GM19099 (cell line): ENCODE data around the gene GID4.

Experiments used
- POLR2A ChIP-seq: IDR thresholded peaks from 3 replicates; pipeline ENCODE4 v1.6.1; 2011; ENCODE audit warnings: low read depth; ENCODE audit not compliant: insufficient read length; ENCODE audit errors: extremely low read depth

GID4 gene

DNA sequence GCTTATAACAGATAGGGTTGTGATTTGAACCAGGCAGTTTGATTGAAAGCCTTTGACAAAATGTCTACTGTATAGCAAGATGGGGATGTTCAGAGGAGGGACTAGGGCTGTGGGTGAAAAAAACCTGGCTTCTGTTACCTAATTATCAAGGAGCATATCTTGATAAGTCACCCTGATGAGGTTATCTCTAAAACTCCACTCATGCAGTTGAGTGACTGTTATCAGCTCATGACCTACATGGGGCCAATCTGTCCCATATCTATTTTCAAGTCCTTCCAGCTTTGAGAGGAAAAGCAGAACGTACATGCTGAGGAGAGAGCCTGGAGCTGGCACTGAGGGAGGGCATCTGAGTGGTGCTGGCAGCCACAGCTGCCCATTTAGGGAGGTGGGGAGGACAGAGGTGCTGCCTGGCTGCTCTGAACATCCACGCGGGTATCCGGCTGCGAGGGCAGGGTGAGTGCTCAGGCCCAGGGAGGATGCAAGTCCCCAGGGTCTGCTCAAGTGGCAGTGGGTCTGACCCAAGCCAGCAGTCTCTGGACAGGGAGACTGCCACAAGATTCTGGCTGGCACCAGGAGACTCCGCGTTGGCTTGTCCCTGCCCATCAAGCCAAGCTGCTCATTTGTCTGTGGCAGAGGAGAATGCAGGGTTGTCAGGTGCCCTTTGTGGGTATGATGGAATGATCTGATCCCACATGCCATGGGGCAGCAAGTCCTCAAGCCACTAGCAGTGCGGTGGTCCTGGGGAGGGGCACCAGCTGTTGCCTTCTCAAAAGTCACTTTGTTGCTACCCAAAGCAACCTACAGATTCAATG, 29.4 kb upstream of the GID4 start:
- no peak for TF ChIP-seq POLR2A

- TF ChIP-seq POLR2A: no peak
These were observed 27.9 kb upstream of the GID4 start for GRCh38 chr17:18011286-18011685.

DNA sequence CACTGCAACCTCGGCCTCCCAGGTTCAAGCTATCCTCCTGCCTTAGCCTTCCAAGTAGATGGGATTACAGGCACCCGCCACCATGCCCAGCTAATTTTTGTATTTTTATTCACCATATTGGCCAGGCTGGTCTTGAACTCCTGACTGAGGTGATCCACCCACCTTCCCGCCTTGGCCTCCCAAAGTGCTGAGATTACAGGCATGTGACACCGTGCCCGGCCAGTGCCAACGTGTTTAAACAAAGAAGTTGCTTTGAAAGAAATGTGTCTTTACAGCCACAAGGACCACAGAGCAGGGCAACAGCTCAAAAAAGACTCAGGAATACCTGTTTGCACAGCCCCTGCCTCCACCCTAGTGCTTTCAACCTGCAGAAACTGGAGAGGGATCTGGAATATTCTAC, 25.2 kb upstream of the GID4 start:
- no peak for TF ChIP-seq POLR2A

- no peak for TF ChIP-seq POLR2A
These were observed 23.6 kb upstream of the GID4 start for GRCh38 chr17:18015593-18015992.

GRCh38 chr17:18016426-18016825, 22.8 kb upstream of the GID4 start:
- no peak for TF ChIP-seq POLR2A

DNA sequence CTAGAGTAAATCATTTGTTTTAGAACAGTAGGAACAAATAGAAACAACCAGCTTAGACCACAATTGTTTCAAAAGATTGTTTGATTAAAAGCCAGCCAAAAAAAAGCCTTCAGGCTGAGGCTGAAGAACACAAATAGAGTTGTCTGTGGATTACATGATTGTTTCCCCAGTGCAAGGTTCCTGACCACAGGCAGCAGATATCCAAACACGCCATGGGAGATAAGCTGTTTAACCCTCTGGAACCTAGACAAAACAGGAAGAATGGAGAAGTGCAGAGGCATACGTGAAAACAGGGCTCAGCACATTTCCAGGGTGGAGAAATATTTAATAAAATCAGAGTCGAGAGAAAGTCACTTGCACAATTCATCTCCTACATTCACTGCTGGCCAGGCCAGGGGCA, 21.2 kb upstream of the GID4 start:
- TF ChIP-seq POLR2A: no peak

- TF ChIP-seq POLR2A: no peak
These were observed 20.7 kb upstream of the GID4 start for GRCh38 chr17:18018411-18018921.

GRCh38 chr17:18019838-18020154, 19.4 kb upstream of the GID4 start:
- TF ChIP-seq POLR2A: no peak

DNA sequence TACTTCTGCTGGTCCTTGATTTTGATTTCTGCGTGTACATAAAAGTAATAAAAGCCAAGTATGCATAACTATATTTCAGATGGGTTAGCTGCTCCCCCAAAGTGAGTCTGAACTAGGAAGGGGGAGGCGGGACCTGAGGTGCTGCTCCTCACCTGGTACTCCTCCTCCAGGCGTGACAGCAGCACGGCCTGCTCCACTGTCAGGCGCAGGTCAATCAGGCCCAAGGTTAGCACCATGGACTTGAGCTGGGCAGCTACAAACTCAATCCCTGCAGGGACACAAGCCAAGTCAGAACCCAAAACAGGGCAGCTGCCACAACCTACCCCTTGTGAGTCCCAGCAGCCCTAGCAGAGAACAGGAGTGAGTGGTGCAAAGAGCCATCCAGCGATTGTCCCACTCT, 18.2 kb upstream of the GID4 start:
- no peak for TF ChIP-seq POLR2A

GRCh38 chr17:18021372-18021771, 17.8 kb upstream of the GID4 start:
- TF ChIP-seq POLR2A: no peak

- no peak for TF ChIP-seq POLR2A
These were observed 13.8 kb upstream of the GID4 start for GRCh38 chr17:18025241-18025944.

GRCh38 chr17:18025945-18026776, 13.0 kb upstream of the GID4 start:
- TF ChIP-seq POLR2A: no peak

DNA sequence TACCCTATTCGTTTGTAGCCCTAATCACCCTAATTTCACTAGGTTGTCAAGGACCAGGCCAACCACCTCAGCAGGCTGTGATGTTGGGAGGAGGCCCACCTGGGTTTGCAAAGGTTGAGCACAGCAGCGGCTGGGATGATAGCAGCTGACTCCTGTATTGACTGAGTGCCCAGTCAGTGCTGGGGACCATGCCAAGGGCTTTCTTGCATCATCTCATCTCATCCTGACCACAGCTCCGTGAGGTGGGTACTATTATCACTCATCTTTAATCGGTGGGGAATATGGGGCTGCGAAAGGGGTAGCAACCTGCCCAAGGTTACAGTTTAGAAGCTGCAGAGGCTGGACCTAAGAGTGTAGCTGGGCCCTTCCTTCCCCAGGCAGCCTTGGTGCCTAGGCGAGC, 11.9 kb upstream of the GID4 start:
- no peak for TF ChIP-seq POLR2A

- no peak for TF ChIP-seq POLR2A
These were observed 10.9 kb upstream of the GID4 start for GRCh38 chr17:18028114-18028951.
